Stimulated activated CD4-positive, alpha-beta T cell treated with anti-CD3 and anti-CD28 coated beads, Interleukin-12 subunit alpha, Interleukin-12 subunit beta, amount 100 ng/mL, for 24 hours (primary cell): ENCODE results near the gene MEOX1.
A peak's percentile ranks its signal among the peaks of the same experiment; 100 is the strongest.
"Not testable (repeated sequence)": the region's sequence is repeated elsewhere in the genome, so short reads cannot be mapped to it uniquely, and the experiment has no call there.

Experiments
- DNase-seq, 2 experiments: peaks; one replicate each; pipeline ENCODE4 v3.0.0-alpha.2; 2020; ENCODE audit warnings: low read depth in 2 of 2

MEOX1 gene

DNA sequence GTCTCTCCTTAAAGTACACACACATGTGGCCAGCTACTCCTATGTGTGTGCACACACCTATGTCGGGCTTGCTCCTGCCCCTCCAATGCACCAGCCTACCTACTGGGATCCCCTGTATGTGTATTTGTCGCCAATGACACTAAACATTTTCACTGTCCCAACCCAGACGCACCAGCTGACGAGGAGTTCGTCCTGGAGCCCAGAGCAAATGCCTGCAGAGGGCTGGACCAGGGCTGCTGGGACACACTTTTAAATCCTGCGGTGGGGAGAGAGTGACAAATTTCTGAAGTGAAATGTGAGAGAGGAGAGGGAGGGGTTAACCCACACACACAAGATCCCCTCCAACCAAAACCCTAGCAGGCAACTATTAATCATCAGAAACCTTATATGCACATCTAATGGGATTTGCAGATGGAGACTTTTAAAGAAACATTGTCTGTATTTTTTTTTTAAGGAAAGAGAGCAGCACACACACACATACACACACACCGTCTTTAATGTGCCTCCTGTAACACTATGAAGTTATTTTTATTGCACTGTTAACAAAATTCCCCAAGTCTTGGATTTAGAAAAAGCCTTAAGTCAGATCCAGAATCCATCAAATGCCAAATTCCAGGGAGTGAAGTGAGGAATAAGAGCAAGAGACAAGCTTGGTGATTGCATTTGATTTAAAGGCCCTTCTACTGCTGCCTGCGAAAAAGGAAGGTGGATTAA, at the start of gene MEOX1:
Gene MEOX1 (minus strand): TSS at position 224 of the 714 bp plus-strand sequence. CDS start 388 bp downstream, outside the sequence.
- peak; percentile 22 to 29 for DNase-seq

DNA sequence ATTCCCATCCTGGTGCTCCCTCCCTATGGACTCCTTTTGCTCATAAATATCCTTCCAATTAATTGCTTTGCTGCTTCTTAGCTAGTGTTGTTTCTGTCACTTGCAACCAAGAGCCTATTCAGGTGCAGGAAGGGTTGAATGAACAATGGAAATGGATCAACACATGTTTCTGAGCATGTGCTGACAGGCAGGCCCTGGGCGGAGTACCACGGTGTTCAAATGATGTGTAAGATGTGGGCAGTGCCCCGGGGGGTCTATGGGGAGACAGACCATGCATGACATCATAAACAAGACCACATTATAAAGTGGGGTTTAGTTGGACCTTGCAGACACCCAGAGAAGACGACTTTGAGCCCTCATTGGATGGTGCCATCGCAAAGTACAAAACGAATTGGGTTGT, 48.4 kb upstream of the MEOX1 start:
- no peak for DNase-seq

DNA sequence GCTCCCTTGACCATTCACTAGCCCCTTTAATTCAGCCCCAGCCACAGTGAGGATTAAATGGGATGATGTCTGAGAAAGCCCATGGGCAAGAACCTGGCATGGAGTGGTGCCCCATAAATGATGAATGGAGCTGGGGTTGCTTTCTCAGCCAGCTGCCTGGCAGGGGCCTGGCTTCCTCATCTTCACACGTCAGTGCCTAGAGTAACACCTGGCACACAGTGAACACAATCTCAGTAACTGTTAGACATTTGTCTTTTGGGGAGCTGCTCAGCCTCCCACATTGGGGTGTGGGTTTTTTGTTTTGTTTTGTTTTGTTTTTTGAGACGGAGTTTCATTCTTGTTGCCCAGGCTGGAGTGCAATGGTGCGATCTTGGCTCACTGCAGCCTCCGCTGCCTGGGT, 47.5 kb upstream of the MEOX1 start:
- no peak for DNase-seq

DNA sequence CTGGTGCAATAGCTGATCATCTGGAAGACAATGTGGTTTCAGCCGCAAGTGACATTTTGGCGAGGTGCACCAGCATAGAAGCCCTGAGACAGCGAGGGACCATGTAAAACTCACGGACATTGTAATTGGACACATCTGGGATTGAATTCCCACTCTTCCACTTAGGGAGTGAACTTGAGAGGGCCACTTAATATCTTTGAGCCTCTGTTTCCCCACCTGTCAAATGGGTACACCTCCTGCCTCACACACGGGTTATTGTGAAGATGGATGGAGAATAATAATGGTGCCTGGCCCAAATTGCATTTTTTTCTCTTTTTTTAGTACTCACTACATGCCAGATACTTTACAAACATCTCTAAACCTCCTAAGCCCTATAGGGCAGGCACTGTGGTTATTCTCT, 45.5 kb upstream of the MEOX1 start:
- DNase-seq, result no peak

DNA sequence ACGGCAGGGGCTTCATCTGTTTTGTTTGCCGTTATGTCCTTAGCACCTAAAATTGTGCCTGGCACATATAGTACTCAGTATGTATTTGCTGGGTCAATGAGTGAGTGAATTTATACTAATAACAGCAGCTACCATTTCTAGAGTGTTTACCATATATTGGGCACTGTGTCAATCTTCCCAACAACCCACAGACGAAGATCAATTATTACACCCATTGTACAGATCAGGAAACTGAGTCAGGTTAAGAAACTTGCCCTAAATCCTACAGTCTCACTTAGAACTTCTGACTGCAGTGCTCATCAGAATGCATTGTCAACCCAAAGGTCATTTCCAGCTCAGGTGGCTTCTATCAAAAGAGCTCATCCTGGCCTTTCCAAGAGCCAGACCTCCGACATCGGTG, 44.5 kb upstream of the MEOX1 start:
- no peak for DNase-seq

DNA sequence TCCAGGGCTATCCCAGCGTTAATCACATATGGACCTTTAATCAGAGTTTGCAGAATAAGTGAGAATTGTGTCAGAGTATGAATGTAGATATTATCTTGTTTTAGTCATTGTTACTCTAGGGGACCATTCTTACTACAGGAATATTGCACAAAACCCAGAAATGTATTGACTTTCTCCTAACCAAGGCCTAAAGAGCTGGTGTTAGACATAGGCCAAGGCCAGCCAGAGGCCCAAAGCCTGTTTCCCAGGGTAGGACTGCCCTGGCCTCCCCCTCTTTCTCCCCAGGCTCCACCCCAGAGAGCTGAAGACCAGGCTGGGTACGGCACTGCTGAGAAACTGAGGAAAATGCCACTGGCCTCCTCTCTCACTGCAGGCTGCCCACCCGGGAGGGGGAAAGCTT, 41.9 kb upstream of the MEOX1 start:
- DNase-seq, result no peak

DNA sequence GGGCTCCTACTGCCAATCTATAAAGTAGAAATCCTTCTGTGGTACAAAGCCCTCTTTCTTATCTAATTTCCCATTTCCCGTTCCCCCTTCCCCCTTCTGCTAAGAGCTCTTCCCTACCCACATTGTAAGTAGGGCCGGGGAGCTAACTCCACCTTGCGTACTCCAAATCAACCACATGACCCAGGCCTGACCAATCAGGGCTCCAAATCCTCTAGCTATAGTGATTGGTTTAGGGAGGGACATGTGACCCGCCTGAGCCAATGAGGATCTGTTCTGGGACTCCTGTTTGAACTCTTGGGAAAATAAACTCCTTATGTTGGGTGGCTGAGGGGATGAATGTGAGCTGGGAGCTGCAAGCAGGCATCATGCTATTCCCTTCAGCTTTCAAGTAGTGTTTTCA, 40.9 kb upstream of the MEOX1 start:
- DNase-seq, result no peak

DNA sequence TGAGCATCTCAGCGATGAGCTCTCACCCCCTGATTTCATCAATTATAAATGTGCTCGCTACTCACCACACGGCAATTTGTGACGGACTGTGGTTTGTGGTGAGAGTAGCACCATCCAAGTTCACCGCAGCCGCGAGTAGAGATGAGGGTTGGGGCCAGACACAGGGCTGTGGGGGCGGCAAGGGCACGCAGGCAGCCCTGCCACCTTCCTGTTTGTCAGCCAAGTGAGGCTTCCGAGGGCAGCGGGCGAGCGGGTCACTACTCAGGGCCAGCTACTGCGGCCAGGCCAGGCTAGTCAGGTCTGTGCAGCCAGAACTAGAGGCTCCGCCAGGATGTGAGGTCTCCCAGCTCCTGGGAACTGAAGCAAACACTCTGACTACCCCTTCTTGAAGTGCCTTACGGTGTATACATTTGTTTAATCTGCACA, 39.6 kb upstream of the MEOX1 start:
- DNase-seq, result no peak

DNA sequence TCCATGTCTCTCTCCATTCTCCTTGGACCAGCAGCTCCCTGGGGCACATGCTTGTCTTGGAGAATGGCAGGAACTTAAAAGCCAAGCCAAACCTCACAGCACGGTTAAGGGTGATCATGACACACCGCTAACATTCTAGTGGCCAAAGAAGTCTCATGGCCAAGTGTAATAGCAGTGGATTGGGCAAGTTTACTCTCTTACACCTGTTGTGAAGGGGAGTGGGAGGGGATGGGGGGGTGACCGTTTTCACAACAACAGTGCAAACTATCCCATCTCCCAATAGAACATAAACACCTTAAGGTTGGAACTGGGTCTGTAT, 37.7 kb upstream of the MEOX1 start:
- no peak for DNase-seq

DNA sequence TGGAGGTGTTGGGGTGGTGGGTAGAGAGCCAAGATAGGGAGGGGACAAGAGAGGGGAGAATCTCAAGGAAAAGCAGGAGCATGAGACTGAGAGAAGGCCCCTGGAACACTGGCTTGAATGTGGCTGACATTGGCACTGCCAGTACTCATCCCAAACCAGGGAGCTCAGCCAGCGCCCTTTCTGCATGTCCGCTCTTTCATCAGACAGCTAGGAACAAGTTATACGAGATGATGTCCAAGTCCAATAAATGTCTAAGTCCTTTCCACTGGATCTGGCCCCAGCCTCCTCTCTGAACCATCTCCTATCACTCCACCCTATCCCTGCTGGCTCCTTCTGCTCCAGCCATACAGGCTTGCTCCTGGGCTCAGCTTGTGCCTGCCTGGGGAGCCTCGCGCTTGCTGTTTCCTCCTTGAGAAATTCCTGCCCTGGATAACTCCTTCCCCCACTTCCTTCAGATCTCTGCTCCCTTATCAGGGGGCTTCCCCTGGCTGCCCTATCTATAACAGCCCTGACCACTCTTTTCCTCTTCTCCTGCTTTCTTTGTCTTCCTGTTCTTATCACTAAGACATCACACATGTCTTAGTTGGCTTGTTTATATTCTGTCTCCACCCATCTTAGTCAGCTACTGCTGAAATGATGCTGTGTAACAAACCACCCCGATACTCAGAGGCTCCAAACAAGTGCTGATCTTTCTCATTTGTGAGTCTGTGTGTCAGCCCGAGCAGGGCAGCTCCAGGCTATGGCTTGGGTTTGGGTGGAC, 37.1 kb upstream of the MEOX1 start:
- no peak for DNase-seq

DNA sequence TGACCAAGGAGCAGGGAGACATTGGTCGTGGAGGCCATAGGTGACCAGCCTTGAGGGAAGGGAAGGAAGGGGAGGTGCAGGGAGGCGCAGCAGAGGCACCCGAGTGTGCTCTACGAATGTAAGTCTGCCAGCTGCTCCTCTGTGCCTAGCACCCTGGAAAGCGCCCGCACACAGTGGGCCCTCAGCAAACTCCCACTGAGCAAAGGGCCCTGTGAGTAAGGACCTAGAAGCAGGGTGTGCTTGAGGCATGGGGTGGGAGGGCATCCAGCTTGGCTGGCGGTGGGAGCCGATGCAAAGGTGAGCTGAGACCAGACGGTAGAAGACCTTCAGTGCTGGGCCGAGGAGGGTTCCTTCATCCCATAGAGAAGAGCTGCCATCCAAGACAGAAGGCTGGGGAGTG, 36.2 kb upstream of the MEOX1 start:
- no peak for DNase-seq

DNA sequence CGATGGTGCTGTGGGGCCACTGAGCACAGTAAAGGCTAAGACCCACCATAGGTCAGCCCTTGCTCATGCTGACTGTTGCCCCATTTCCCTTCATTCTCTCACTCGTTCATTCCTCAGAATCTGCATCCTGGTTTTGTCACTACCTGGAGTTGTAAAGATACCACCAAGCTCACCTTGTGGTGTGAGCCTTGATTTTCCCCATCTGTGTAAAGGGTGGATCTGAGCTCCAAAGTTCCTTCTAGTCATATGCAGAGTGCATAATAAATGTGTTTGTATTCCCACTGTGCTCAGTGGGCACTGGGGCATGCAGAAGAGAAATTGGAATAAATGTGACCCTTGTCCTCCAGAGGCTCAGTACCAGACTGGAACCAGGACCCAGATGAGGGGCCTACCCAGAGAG, 35.2 kb upstream of the MEOX1 start:
- DNase-seq, result no peak

DNA sequence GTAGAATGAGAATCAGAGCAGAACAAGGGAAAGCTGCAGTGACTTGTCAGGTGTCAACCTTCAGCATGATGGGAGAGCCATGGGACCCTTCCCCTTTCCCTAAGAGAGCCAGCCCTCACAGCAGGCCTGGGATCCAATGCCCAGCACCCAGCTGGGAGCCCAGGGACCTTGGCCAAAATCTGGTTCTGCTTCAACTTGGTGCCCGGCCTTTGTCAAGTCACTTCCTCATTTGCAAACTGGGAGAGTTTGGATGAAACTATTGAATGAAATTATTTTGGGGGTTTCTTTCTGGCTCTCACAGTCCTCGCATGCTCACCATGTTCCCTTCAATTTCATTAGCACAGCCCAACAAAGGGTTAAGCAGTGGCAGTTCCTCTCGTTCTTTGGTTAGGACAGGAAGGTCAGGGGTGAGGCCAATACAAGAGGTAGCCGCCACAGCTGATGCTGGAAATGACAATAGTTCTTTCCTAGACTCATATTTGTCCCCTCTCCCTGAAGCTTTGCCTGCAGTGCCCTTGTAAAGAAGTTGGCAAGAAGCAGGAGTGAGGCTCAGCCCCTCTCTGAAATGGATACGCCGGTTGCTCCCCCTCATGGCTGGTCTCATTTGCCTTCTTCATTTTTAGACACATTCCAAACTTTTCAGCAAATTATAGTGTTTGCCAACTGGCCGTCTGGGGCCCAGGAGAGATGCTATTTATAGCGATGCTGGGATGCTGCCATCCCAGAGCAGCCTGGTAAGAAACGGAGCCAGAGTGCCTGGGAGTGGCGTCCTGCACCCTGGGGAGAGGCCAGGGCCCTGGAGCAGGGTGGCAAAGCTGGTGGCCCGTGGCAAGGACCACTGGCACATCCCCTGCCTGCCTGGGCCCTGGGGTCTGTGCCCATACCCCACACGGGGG, 34.5 kb upstream of the MEOX1 start:
- no peak for DNase-seq

DNA sequence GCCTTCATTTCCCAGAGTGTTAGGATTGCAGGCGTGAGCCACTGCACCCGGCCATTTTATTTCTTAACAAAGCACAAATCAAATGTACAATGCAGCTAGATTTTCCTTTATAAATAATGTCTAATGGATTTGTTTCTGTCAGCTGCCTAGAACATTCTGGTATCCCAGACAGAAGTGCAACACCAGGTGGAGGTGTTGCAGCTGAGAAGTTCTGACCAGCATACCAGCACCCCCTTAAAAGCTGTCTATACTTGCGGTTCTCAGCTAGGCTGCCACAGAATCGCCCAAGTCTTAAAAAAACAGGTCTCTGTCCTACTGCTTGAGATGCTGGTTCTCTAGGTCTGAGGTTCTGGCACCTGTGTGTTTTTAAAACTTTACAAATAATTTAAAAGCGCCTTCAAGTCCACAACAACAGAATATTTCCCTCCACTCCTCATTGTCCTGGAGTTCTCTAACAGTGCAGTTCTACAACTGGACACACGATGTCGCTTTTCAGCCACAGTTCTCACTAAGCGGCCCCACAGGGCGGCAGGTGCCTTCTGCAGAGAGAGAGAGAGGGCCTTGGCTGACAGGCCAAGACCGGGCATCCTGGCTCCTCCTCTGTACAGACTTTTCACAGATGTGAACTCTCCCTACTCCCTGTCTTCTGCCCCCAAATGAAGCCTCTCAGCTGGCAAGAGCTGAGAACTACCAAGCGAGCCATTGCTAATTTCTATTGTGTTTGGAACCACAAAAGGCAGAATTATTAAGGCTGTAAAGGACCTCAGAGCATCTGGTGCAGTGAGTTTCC, 32.6 kb upstream of the MEOX1 start:
- DNase-seq, result peak; percentile 48 to 67

DNA sequence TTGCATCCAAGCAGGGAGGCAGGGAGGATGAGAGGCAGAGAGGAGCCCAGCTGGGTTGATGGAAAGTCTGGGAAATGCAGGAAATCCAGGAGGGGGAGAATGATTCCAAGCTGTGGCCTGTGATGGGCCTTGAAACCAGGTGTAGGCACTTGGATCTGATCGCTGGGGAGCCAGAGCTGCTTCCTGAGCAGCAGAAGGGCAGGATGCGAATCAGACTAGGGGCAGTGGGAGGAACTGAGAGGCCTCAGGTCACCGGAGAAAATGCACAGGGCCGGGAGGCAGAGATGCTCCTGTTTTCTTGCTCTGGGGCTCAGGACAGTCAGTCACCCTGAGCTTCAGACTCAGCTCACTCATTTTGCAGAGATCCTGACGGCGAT, 29.6 kb upstream of the MEOX1 start:
- no peak for DNase-seq

DNA sequence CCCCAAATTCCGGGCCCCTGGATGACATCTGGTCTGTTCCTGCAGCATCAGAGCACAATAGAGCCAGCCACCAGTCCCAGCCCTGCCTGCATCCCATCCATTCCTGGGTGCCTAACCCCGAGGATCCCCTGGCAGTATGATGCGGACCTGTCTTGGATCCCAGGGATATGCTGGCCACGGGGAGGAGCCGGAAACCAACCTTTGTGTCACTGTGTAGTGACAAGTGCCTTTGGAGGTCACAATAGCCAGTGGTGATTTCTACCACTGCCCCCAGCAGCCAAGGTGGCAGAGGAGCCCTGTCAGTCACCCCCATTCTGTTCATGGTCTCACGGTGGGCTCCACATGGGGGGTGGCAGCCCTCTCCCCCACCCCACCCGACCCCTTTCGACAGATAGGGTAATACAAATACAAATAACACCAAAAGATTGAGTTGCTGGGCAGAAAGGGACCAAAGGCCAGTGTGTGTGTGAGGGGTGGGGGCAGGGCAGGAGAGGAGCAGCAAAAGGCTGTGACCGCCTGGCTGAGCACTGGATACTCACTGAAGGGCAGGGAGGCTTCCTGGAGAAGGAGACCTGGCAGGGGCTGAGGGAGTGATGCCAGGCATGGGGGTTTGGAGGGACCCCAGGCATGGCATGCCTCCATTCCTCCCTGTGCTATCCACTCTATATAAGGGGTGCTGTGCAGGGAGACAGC, 29.0 kb upstream of the MEOX1 start:
- no peak for DNase-seq

DNA sequence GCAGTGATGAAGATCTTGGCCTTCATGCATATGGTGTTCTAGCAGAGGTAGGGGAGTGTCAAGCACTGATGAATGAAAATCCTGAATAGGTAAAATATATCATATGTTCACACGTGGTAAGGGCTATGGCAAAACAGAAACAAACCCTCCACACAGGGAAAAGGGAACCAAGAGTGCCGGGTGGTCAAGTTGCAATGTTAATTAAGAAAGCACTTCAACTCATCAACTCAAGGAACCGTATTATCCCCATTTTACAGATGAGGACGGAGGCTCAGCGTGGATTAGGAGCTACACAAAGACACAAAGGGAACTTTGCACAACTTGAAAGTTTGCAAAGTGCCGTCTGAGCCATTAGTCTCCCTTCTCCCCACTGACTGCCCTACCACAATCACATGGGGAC, 28.1 kb upstream of the MEOX1 start:
- no peak for DNase-seq

DNA sequence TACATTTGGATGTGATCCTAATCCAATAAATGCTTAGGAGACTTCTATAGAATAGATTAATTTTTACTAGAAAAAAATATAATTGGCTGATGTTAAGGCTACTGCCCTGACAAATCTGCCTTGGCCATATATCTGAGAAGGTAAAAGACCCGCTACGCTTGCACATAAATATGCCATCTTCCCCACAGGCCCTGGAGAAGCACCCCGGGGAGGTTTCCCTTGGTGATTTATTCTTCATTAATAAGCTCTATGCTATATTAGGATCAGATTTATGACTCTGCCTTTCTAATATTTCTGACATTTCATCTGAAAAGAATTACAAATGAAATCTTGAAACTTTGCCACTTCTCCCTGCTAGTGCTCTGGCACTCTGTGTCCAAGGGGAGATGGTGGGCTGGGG, 27.4 kb upstream of the MEOX1 start:
- no peak for DNase-seq

DNA sequence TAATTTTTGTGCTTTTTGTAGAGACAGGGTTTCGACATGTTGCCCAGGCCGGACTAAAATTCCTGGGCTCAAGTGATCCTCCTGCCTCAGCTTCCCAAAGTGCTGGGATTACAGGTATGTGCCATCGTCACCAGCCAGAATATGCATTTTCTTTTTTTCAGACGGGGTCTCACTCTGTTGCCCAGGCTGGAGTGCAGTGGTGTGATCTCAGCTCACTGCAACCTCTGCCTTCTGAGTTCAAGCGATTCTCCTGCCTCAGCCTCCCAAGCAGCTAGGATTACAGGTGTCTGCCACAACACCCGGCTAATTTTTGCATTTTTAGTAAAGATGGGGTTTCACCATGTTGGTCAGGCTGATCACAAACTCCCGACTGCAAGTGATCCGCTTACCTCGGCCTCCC, 25.2 kb upstream of the MEOX1 start:
- DNase-seq, result not testable (repeated sequence)

DNA sequence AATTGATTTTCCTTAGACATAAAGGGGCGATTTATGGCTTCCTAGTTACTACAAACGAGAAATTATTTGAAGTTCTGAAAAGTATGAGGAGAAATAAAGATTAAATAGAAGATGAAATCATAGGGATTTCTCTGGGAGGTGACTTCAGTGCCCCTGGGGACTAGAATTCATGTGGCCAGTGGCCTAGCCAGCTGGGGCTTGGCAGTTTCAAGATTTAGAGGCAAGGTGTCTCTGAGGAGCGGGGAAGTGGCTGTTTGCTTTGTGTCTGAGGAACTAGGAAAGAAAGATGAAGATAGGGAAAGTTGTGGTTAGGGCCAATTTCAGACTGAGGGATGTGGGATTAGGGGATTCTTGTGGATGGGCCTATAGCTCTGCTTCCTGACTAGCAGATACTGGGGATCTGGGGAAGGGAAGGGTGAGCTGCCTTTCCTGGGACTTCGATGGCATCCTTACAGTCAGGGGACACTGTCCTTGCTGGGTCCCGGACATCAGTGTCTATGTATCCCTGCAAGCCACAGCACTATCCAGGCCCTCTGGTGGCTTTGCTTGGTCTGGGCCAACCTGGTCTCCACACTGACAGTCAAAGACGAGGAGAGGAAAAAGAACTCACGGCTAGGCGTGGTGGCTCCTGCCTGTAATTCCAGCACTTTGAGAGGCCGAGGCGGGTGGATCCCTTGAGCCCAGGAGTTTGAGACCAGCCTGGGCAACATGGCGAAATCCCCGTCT, 22.4 kb upstream of the MEOX1 start:
- DNase-seq, result no peak

DNA sequence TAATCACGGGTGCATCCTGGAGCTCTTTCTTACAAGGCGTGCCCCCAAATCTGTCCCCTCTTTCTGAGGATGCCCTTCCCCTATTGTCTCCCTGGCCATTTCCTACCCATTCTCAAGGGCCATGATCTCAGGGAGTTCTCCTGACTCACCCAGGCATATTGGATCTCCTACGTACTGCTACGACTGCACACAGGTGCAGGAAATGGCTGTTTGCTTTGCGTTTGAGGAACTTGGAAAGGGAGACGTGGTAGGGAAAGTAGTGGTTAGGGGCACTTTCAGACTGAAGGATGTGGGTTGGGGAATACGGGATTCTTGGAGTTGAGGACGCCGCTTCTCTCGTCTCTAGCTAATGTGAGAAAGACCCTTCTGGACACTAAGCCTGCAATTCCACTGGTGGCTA, 18.7 kb upstream of the MEOX1 start:
- DNase-seq, result no peak
